ENCODE results near the gene UCHL5.
A peak's percentile ranks its signal among the peaks of the same experiment; 100 is the strongest.

Gene UCHL5, protein sequence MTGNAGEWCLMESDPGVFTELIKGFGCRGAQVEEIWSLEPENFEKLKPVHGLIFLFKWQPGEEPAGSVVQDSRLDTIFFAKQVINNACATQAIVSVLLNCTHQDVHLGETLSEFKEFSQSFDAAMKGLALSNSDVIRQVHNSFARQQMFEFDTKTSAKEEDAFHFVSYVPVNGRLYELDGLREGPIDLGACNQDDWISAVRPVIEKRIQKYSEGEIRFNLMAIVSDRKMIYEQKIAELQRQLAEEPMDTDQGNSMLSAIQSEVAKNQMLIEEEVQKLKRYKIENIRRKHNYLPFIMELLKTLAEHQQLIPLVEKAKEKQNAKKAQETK

DNA sequence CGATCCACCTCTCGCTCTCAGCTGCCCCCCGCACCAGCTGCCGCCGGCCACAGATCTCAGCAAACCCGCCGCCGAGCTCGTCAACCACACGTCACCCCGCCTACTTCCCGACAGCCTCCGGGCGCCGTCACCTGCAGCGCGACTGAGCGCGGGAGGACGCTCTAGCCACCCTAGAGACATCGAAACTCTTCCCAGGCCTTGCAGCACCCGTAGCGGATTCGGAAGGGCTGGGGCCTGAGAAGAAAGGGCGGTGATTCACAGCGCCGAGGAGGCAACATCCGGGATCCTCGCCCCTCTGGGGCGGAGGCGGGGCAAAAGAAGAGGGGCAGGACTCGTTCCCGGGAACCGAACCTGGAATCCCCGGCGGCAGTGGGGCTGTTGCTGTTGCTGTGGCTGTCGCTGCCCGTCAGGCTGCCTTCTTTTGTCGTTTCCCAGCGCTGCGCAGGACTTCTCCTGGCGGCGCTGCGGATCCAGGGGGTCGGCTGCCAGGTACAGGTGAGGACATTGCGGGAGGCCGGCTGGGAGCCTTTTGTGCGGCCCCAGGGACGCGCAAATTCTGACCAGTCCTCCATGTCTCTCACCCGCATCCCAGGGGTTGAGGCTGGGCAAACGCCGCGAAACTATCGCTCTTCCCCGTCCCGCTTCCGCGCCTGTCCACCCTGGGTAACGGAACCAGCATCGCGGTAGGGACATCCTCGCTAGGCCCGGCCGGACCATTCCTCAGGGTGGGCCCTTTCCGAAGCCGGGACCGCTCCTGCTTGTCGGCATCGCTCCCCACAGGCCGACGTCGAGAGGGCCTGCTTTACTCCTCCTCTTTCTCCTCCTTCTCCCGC is at the start of gene UCHL5, which contains the start of gene RO60:
Gene UCHL5 (minus strand): TSS at position 79 of the 833 bp plus-strand sequence. CDS start 100 bp downstream, outside the sequence.
Gene RO60 (plus strand): TSS at position 331 of the 833 bp plus-strand sequence. CDS start 9,443 bp downstream, outside the sequence.
- peak; percentile 93 for DNase-seq

DNA sequence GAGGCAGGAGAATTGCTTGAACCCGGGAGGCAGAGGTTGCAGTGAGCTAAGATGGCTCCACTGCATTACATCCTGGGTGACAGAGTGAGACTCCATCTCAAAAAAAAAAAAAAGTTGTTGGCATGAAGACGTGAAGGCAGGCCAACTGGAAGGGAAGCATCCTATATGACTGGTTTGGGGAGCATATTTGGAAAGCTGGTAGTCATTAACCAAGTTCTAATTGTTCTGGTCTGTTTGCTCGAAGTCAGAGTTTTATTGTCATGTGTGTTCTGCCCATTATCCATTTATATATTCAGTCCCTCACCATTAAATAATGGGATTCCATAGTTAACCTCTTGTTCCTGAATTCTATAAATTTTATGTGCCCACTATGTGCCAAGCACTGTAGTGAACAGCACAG is 49.3 kb upstream of the UCHL5 start:
- no peak for DNase-seq

DNA sequence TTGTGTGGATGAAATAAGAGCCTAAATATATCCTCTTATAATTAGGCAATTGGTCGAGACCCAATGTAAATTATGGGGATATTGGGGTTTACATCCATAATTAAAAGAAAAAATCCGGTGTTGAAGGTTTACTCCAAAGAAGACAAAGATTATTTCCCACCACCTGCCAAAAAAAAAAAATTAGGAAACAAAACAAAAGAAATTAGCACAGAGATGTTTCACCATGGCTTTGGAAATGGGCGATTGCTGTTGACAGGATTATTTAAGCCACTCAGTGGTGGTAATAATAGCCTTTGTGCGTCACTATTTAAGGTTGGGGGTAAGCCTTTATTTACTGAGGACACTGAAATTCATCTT is 46.6 kb upstream of the UCHL5 start:
- DNase-seq, result no peak

- DNase-seq, result no peak
Measured at GRCh38 chr1:193104907-193105820, 46.0 kb upstream of the UCHL5 start, which contains the start of gene GLRX2. GLRX2 (minus strand) TSS chr1:193105414; CDS start chr1:193105382, 32 bp downstream.

DNA sequence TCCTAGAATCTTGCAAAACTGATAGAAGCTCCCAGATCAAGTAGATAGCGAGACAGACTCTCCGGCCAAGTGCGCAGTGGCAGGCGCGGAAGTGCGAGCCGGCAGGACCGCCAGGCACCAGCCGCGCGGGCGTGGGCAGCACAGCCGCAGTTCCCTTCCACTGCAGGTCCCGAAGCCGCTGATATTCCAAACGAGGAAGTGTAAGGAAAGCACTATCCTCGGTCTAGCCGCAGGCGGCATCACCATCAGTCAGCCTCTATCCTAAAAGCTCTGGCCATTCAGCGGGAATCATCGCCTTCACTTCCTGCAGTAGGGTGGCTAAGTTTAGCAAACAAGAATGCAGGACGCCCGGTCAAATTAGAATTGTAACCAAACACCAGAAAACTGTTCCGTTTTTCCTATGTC is 45.3 kb upstream of the UCHL5 start:
- DNase-seq, result no peak

DNA sequence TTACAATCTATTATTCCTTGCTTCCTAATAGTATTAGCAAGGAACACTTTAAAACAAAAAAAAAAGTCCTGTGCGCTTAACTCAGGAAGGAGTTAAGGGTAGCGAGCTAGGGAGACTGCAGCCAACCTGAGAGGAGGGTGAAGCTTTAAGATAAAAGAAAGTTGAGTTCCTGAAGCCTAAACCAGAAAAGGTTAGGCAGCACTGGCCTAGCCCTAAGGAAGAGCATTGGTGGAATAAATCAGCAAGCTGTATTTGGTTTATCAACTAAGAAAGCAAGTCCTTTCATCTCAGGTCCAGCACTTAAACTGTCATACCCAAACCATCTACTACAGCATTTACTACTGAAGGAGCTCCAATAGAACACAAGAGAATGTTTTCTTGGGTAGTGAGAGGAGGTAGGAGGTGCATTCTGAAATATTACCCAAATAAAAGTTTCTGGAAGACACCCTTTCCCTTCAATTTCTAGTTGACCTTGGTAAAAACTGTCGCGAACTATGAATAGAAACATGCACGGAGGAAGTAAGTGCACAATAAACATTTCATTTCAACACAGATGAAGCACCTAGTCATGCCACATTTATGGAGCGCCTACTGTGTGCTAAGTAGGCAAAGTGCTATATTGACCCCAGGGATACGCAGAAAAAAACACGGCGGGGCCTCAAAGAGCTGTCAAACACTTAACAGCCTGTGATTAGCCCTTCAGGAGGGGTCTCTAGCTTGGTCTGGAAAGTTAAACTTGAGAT is 44.8 kb upstream of the UCHL5 start:
- DNase-seq, result no peak

- DNase-seq, result no peak
Measured at GRCh38 chr1:193102662-193103061, 43.5 kb upstream of the UCHL5 start.

DNA sequence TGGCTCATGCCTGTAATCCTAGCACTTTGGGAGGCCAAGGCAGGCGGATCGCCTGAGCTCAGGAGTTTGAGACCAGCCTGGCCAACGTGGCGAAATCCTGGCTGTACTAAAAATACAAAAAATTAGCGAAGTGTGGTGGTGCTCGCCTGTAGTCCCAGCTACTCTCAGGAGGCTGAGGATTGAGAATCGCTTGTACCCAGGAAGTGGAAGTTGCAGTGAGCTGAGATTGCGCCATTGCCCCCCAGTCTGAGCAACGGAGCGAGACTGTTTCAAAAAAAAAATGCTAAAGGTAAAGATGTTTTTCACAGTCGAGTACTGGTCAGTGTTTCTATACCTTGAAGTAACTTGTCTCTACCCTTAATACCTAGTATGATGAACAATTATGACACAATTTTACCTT is 35.0 kb upstream of the UCHL5 start:
- no peak for DNase-seq

DNA sequence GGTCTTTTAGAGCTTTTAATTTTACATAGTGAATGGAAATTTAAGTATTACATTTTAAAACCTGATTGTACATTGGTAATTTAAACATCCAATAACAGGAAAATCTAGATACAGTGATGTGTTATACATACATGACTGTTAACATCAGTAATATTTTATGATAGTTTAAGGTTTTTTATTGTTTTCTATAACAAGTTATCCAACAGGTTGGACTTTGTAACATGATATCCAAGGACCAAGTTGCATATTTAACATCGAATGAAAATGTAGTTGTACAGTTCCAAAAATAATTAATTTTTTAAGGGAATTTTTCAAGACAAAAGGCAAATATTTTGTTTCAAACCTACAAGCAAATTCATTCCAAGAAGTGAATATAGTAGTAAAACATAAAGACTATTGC is 31.7 kb upstream of the UCHL5 start:
- no peak for DNase-seq

DNA sequence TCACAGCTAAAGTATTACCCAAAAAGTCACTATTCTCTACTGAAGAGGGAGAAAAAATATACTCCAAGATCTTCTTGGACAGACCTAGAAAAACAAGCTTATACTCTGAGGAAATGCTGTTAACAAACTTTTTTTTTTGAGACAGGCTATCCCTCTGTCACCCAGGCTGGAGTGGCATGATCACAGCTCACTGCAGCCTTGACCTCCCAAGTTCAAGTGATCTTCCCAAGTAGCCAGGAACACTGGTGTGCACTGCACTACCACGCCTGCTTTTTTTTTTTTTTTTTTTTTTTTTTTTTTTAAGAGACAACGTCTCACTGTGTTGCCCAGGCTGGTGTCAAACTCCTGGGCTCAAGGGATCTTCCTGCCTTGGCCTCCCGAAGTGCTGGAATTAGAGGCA is 28.7 kb upstream of the UCHL5 start:
- DNase-seq, result no peak

DNA sequence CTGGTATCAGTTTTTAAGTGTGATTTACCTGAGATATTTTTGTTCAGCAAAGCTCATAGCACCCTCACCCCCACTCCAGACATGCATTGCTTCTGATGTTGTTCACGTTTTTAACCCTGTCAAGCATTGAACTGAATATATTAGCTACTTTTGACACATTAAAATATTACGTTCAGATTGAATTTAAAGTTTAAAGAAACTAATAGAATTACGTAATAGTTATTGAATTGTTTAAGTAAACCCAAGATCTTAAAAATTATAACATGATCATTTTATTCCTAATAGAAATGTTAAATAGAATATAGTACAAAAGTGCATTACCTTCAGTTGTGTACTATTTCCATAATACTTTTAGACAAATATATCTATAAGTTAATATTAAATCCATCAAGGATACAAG is 27.2 kb upstream of the UCHL5 start:
- DNase-seq, result no peak

- DNase-seq, result no peak
Measured at GRCh38 chr1:193085263-193085662, 26.1 kb upstream of the UCHL5 start.

GRCh38 chr1:193083365-193084088 is 24.4 kb upstream of the UCHL5 start:
- no peak for DNase-seq

DNA sequence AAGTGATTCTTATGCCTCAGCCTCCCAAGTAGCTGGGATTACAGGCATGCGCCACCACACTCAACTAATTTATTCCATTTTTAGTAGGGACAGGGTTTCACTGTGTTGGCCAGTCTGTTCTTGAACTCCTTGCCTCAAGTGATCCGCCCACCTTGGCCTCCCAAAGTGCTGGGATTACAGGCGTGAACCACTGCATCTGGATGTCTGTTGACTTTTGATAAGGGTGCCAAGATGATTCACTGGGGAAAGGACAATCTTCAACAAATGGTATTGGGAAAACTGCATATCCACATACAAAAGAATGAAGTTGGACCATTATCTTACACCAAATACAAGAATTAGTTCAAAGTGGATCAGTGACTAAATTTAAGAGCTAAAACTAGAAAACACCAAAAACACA is 20.0 kb upstream of the UCHL5 start:
- no peak for DNase-seq

DNA sequence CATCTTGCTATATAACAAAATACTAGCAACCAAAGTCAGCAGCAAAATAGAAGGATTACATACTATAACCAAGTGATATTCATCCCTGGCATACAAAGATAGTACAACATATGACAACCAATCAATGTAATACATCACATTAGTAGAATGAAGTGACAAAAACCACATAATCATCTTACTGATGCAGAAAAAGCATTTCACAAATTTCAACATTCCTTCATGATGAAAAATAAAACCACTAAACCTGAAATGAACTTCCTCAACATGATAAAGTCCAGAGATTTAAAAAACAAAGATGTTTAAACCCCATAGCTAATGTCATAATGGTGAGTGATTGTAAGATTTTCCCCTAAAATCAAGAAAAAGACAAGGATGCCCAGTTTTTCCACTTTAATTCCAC is 18.8 kb upstream of the UCHL5 start:
- no peak for DNase-seq

- no peak for DNase-seq
Measured at GRCh38 chr1:193070942-193071341, 11.8 kb upstream of the UCHL5 start.

GRCh38 chr1:193070386-193070753 is 11.2 kb upstream of the UCHL5 start:
- no peak for DNase-seq

GRCh38 chr1:193069748-193070385 is 10.7 kb upstream of the UCHL5 start:
- DNase-seq, result no peak

- no peak for DNase-seq
Measured at GRCh38 chr1:193068013-193068412, 8.9 kb upstream of the UCHL5 start.

DNA sequence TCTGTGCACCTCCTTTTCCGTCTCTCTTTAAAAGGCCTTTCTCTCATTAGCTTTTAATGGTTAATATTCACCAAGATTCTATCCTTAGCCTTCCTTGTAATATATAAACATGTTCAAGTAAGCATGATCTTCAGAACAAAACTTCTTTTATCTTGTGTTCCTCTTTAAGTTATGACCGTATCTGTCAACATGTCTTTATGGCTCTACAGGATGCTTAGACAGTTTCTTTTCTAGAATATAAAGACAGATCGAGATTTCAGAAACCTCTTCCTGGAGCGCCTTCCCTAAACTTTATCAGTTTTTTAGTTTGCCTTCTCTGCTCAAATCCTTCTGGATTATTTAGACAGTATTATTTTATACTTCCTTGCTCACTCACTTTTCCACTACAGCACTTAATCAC is 7.4 kb upstream of the UCHL5 start:
- DNase-seq, result no peak

DNA sequence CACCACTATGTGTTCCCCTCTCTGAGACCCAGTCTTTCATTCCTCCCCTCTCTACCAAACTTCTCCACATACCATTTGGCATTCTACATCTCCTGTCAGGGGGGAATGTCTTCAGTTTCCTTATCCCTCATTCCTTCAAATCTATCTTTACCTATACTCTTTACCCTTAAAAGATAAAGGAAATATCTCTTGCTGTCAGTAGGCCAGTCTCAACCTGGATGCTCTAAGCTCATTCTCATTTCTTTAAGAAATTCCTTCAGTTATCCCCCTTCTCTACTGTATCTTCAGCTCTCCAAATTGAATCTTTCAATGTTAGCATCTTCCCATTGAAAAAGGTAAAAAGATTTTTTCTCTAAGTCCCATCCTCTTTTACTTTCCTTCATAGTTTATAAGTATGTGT is 6.8 kb upstream of the UCHL5 start:
- DNase-seq, result no peak
